HEK293 (cell line): Measurements from ENCODE around the gene IPO13.

ENCODE experiments used
- MZF1 ChIP-seq: fragments of 450-650 bp; formaldehyde crosslinking; IDR thresholded peaks from 2 replicates; pipeline ENCODE4 v1.5.1; 2017; ENCODE audit warnings: missing biosample characterization, missing genetic modification characterization, borderline replicate concordance
- RBAK ChIP-seq: fragments of 450-650 bp; formaldehyde crosslinking; IDR thresholded peaks from 2 replicates; pipeline ENCODE4 v1.5.1; 2016; ENCODE audit warnings: missing biosample characterization, missing genetic modification characterization
- ZFP37 ChIP-seq: fragments of 450-650 bp; formaldehyde crosslinking; IDR thresholded peaks from 2 replicates; pipeline ENCODE4 v1.5.1; 2016; ENCODE audit warnings: missing biosample characterization, missing genetic modification characterization
- ZFP41 ChIP-seq: fragments of 450-650 bp; formaldehyde crosslinking; IDR thresholded peaks from 2 replicates; pipeline ENCODE4 v1.5.1; 2016; ENCODE audit warnings: missing biosample characterization, missing genetic modification characterization, borderline replicate concordance
- ZNF561 ChIP-seq: fragments of 450-650 bp; IDR thresholded peaks from 2 replicates; pipeline ENCODE4 v1.5.1; 2018; ENCODE audit warnings: missing biosample characterization, missing genetic modification characterization, borderline replicate concordance
- TF ChIP-seq, protein P1 (sequence below): fragments of 450-650 bp; formaldehyde crosslinking; IDR thresholded peaks from 2 replicates; pipeline ENCODE4 v1.5.1; 2016; ENCODE audit warnings: missing biosample characterization, missing genetic modification characterization
- TF ChIP-seq, protein P2 (sequence below): fragments of 450-650 bp; formaldehyde crosslinking; IDR thresholded peaks from 2 replicates; pipeline ENCODE4 v1.5.1; 2016; ENCODE audit warnings: missing biosample characterization, missing genetic modification characterization
- TF ChIP-seq, protein P3 (sequence below): sonication (generic); formaldehyde crosslinking; IDR thresholded peaks from 2 replicates; pipeline ENCODE4 v1.8.1; 2022; ENCODE audit warnings: mild to moderate bottlenecking, moderate library complexity, missing genetic modification reagents

DNA sequence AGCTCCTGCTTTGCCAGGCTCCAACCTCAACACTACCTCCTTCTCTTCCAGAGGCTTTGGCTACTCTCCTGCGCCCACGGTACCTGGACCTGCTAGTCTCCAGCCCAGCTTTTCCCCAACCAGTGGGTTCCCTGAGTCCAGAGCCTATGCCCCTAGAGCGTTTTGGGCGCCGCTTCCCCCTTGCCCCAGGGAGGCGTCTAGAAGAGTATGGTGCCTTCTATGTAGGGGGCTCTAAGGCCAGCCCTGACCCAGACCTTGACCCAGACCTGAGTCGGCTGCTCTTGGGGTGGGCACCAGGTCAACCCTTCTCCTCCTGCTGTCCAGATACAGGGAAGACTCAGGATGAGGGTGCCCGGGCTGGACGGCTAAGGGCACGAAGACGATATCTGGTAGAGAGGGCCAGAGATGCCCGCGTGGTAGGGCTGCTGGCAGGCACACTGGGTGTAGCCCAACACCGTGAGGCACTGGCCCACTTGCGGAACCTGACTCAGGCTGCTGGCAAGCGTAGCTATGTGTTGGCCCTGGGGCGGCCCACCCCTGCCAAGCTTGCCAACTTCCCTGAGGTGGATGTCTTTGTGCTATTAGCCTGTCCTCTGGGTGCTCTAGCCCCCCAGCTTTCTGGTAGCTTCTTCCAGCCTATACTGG lies 24.7 kb downstream of the IPO13 start:
- TF ChIP-seq RBAK (no peak), ZFP37 (tag by site-specific recombination) (no peak), ZFP41 (tag by site-specific recombination) (no peak), MZF1 (tag by site-specific recombination) (no peak), ZNF561 (tag by site-specific recombination) (no peak)
- TF ChIP-seq, protein P1, sequence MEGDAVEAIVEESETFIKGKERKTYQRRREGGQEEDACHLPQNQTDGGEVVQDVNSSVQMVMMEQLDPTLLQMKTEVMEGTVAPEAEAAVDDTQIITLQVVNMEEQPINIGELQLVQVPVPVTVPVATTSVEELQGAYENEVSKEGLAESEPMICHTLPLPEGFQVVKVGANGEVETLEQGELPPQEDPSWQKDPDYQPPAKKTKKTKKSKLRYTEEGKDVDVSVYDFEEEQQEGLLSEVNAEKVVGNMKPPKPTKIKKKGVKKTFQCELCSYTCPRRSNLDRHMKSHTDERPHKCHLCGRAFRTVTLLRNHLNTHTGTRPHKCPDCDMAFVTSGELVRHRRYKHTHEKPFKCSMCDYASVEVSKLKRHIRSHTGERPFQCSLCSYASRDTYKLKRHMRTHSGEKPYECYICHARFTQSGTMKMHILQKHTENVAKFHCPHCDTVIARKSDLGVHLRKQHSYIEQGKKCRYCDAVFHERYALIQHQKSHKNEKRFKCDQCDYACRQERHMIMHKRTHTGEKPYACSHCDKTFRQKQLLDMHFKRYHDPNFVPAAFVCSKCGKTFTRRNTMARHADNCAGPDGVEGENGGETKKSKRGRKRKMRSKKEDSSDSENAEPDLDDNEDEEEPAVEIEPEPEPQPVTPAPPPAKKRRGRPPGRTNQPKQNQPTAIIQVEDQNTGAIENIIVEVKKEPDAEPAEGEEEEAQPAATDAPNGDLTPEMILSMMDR (tag by site-specific recombination), result no peak
- TF ChIP-seq, protein P2, sequence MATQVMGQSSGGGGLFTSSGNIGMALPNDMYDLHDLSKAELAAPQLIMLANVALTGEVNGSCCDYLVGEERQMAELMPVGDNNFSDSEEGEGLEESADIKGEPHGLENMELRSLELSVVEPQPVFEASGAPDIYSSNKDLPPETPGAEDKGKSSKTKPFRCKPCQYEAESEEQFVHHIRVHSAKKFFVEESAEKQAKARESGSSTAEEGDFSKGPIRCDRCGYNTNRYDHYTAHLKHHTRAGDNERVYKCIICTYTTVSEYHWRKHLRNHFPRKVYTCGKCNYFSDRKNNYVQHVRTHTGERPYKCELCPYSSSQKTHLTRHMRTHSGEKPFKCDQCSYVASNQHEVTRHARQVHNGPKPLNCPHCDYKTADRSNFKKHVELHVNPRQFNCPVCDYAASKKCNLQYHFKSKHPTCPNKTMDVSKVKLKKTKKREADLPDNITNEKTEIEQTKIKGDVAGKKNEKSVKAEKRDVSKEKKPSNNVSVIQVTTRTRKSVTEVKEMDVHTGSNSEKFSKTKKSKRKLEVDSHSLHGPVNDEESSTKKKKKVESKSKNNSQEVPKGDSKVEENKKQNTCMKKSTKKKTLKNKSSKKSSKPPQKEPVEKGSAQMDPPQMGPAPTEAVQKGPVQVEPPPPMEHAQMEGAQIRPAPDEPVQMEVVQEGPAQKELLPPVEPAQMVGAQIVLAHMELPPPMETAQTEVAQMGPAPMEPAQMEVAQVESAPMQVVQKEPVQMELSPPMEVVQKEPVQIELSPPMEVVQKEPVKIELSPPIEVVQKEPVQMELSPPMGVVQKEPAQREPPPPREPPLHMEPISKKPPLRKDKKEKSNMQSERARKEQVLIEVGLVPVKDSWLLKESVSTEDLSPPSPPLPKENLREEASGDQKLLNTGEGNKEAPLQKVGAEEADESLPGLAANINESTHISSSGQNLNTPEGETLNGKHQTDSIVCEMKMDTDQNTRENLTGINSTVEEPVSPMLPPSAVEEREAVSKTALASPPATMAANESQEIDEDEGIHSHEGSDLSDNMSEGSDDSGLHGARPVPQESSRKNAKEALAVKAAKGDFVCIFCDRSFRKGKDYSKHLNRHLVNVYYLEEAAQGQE, result no peak
- TF ChIP-seq, protein P3, sequence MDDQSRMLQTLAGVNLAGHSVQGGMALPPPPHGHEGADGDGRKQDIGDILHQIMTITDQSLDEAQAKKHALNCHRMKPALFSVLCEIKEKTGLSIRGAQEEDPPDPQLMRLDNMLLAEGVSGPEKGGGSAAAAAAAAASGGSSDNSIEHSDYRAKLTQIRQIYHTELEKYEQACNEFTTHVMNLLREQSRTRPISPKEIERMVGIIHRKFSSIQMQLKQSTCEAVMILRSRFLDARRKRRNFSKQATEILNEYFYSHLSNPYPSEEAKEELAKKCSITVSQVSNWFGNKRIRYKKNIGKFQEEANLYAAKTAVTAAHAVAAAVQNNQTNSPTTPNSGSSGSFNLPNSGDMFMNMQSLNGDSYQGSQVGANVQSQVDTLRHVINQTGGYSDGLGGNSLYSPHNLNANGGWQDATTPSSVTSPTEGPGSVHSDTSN (CRISPR knock-in tag), result no peak
